Loucy (cell line): ENCODE results near the gene CLDN22.

ENCODE experiments used
- CTCF ChIP-seq: fragments of 200-600 bp; sonication (generic); conservative IDR thresholded peaks from 2 replicates; pipeline ENCODE4 v1.5.1; 2014; ENCODE audit warnings: mild to moderate bottlenecking, antibody characterized with exemption, low read length
- EZH2phosphoT487 ChIP-seq: fragments of 200-600 bp; IDR thresholded peaks from 2 replicates; pipeline ENCODE4 v1.6.1; 2018; ENCODE audit warnings: antibody characterized with exemption, mild to moderate bottlenecking, moderate library complexity, borderline replicate concordance

DNA sequence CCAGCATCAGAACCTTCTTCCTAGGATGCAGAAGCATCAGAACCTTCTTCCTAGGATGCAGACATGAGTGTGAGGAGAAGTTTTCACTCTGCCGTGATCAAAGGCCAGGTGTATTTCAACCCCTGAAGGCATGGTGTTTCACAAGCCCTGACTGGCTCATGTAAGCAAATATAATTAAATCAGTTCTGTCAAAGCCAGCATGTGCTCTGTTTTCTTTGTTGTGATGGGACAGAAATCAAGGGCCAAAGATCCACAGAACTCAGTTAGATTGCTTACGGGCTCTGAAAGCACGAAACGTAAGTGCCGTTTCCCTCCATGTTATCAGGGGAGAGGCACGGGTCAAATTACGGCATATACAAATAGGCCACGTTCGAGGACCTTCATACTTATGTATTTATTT lies 34.1 kb upstream of the CLDN22 start:
- TF ChIP-seq CTCF (no peak), EZH2phosphoT487 (no peak)
